Caco-2 (cell line): ENCODE data around the gene BEX5. TPM values are rescaled to one million over a fixed set of nuclear protein-coding genes. Genes with fewer than 3 reads are reported as not detected.
"Not testable (repeated sequence)": the region's sequence is repeated elsewhere in the genome, so short reads cannot be mapped to it uniquely, and the experiment has no call there.

ENCODE experiments used
- BruUV-seq: library from RNA; stranded (reverse); fragments of 400-500 nt; replicated peaks from 2 replicates; lab custom pipeline; 2021; lab: Mats Ljungman, UMichigan
- CTCF ChIA-PET: fragments of 300-600 bp; sonication (Branson Sonifier 250); formaldehyde crosslinking; loops from one replicate; lab custom pipeline; 2022; ENCODE audit warnings: antibody characterized with exemption; lab: Charles Lee
- POLR2A ChIA-PET: fragments of 300-600 bp; sonication (Branson Sonifier 250); formaldehyde crosslinking; loops from one replicate; lab custom pipeline; 2022; ENCODE audit warnings: antibody characterized with exemption; lab: Charles Lee
- DNase-seq, 2 experiments: peaks; one replicate each; pipeline versions ENCODE4 v3.0.0 to v3.0.0-alpha.2; 2020 to 2022
- H3K27me3 ChIP-seq: replicated peaks from 2 replicates; pipeline ENCODE4 v1.6.0; 2011; ENCODE audit warnings: low read length; ENCODE audit not compliant: control insufficient read depth, insufficient read depth
- H3K36me3 ChIP-seq: 2 replicates; pipeline ENCODE4 v1.5.1; 2011; ENCODE audit warnings: low read length; ENCODE audit not compliant: control insufficient read depth, insufficient read depth
- H3K4me1 ChIP-seq: fragments of 250-450 bp; sonication (Bioruptor Pico); 2 replicates; pipeline ENCODE4 v1.5.1; 2020; ENCODE audit warnings: mild to moderate bottlenecking
- H3K4me3 ChIP-seq: 2 replicates; pipeline ENCODE4 v1.5.1; 2011; ENCODE audit warnings: low read depth, mild to moderate bottlenecking, control low read depth, low read length
- H3K9me3 ChIP-seq: fragments of 250-450 bp; sonication (Bioruptor Pico); 2 replicates; pipeline ENCODE4 v1.5.1; 2020; ENCODE audit warnings: mild to moderate bottlenecking, moderate library complexity
- H3K27ac Mint-ChIP-seq: one replicate; pipeline ENCODE4 v1.8.0; 2022; ENCODE audit warnings: mixed read lengths; ENCODE audit not compliant: unreplicated experiment
- H3K27me3 Mint-ChIP-seq: one replicate; pipeline ENCODE4 v1.8.0; 2022; ENCODE audit warnings: mixed read lengths; ENCODE audit not compliant: insufficient read depth, unreplicated experiment
- H3K36me3 Mint-ChIP-seq: one replicate; pipeline ENCODE4 v1.8.0; 2022; ENCODE audit warnings: mild to moderate bottlenecking, mixed read lengths; ENCODE audit not compliant: insufficient read depth, unreplicated experiment
- H3K4me1 Mint-ChIP-seq: one replicate; pipeline ENCODE4 v1.8.0; 2022; ENCODE audit warnings: low read depth, mixed read lengths; ENCODE audit not compliant: unreplicated experiment
- H3K4me3 Mint-ChIP-seq: one replicate; pipeline ENCODE4 v1.8.0; 2022; ENCODE audit warnings: mild to moderate bottlenecking, moderate library complexity, mixed read lengths; ENCODE audit not compliant: unreplicated experiment
- H3K9me3 Mint-ChIP-seq: one replicate; pipeline ENCODE4 v1.8.0; 2022; ENCODE audit warnings: mixed read lengths; ENCODE audit not compliant: unreplicated experiment
- CTCF ChIP-seq, 2 experiments: fragments of 200-600 bp in 1 of 2; IDR thresholded peaks; 1 replicate in 1 of 2; 2 replicates in 1 of 2; pipeline versions ENCODE4 v1.5.1 to v1.8.0; 2011 to 2022; ENCODE audit warnings: antibody characterized with exemption in 1 of 2, control low read depth in 1 of 2, inconsistent platforms in 1 of 2, low read depth in 1 of 2, low read length in 1 of 2, mild to moderate bottlenecking in 1 of 2, moderate library complexity in 1 of 2; ENCODE audit not compliant: insufficient read depth in 1 of 2, severe bottlenecking in 1 of 2, unreplicated experiment in 1 of 2
- intact Hi-C: fragments of 100-400 bp; cut with micrococcal nuclease; formaldehyde crosslinking; loops from one replicate; pipeline ENCODE4 v1.10.0; 2022; ENCODE audit not compliant: unreplicated experiment
- total RNA-seq: library from RNA; stranded (reverse); gene quantifications from 2 replicates; pipeline ENCODE4 v1.2.3, GENCODE V29; 2022

The BEX5 gene
- total RNA-seq, 1 experiment from 2014 or later: not detected

- no peaks in the 10 kb centered on the region for H3K36me3 ChIP-seq
- Mint-ChIP-seq H3K4me1 (no peaks in the 10 kb centered on the region), H3K36me3 (no peaks in the 10 kb centered on the region), H3K27ac (no peak overlapping the region), H3K4me3 (no peak overlapping the region), H3K9me3 (no peaks in the 10 kb centered on the region), H3K27me3 (peaks cover 7% of the 10 kb centered on the region)
- no peak overlapping the region for H3K4me3 ChIP-seq
- no peaks in the 10 kb centered on the region for H3K27me3 ChIP-seq
- intact Hi-C loops: no loop called here
- no peaks in the 10 kb centered on the region for H3K9me3 ChIP-seq
- DNase-seq: no peak
- BruUV-seq: no TSS peak
- ChIA-PET POLR2A (no interaction called here), CTCF (no interaction called here)
- no peaks in the 10 kb centered on the region for H3K4me1 ChIP-seq
- TF ChIP-seq CTCF (IDR thresholded peaks at IDR 0.05; ENCODE audit: insufficient read depth in 1 of 2, low read depth in 1 of 2, low read length in 1 of 2, severe bottlenecking in 1 of 2, unreplicated experiment in 1 of 2): no peak
Observed at GRCh38 chrX:102138064-102138463, 17.7 kb downstream of the BEX5 start.

- Histone ChIP-seq H3K36me3 (no peaks in the 10 kb centered on the region), H3K4me1 (no peaks in the 10 kb centered on the region), H3K9me3 (no peaks in the 10 kb centered on the region), H3K27me3 (no peaks in the 10 kb centered on the region), H3K4me3 (no peak overlapping the region)
- H3K27ac Mint-ChIP-seq: no peak overlapping the region
- DNase-seq: no peak
- peaks cover 8% of the 10 kb centered on the region for H3K27me3 Mint-ChIP-seq
- H3K4me3 Mint-ChIP-seq: no peak overlapping the region
- intact Hi-C loops: no loop called here
- ChIA-PET POLR2A (no interaction called here), CTCF (no interaction called here)
- H3K4me1 Mint-ChIP-seq: no peaks in the 10 kb centered on the region
- BruUV-seq: no TSS peak
- no peaks in the 10 kb centered on the region for H3K9me3 Mint-ChIP-seq
- H3K36me3 Mint-ChIP-seq: no peaks in the 10 kb centered on the region
- TF ChIP-seq CTCF (IDR thresholded peaks at IDR 0.05; ENCODE audit: insufficient read depth in 1 of 2, low read depth in 1 of 2, low read length in 1 of 2, severe bottlenecking in 1 of 2, unreplicated experiment in 1 of 2): peak in 1 of 2 experiments; percentile 21
Observed at GRCh38 chrX:102129473-102129872, 26.3 kb downstream of the BEX5 start.

- Mint-ChIP-seq H3K4me3 (no peak overlapping the region), H3K27ac (no peak overlapping the region), H3K36me3 (no peaks in the 10 kb centered on the region), H3K9me3 (no peaks in the 10 kb centered on the region), H3K4me1 (no peaks in the 10 kb centered on the region), H3K27me3 (peaks cover 9% of the 10 kb centered on the region)
- Histone ChIP-seq H3K36me3 (no peaks in the 10 kb centered on the region), H3K4me1 (no peaks in the 10 kb centered on the region), H3K9me3 (no peaks in the 10 kb centered on the region), H3K4me3 (no peak overlapping the region), H3K27me3 (no peaks in the 10 kb centered on the region)
- no peak for DNase-seq
- intact Hi-C loops: no loop called here
- POLR2A ChIA-PET: no interaction called here
- no TSS peak for BruUV-seq
- CTCF ChIA-PET: no interaction called here
- TF ChIP-seq CTCF (IDR thresholded peaks at IDR 0.05; ENCODE audit: insufficient read depth in 1 of 2, low read depth in 1 of 2, low read length in 1 of 2, severe bottlenecking in 1 of 2, unreplicated experiment in 1 of 2): no peak
Observed at GRCh38 chrX:102126863-102127262, 28.9 kb downstream of the BEX5 start.

- H3K36me3 ChIP-seq, BruUV-seq, H3K4me3 Mint-ChIP-seq, H3K27ac Mint-ChIP-seq, POLR2A ChIA-PET, intact Hi-C loops, CTCF ChIA-PET, H3K9me3 Mint-ChIP-seq, H3K9me3 ChIP-seq, H3K27me3 Mint-ChIP-seq, DNase-seq, H3K4me1 Mint-ChIP-seq, H3K4me3 ChIP-seq, H3K27me3 ChIP-seq, H3K36me3 Mint-ChIP-seq, H3K4me1 ChIP-seq: not testable (repeated sequence)
Observed at GRCh38 chrX:102126080-102126818, 29.5 kb downstream of the BEX5 start.

- intact Hi-C loops, DNase-seq, H3K4me3 Mint-ChIP-seq, H3K4me1 Mint-ChIP-seq, POLR2A ChIA-PET, BruUV-seq, H3K36me3 ChIP-seq, H3K27me3 Mint-ChIP-seq, H3K27me3 ChIP-seq, CTCF ChIA-PET, H3K4me1 ChIP-seq, H3K9me3 Mint-ChIP-seq, H3K4me3 ChIP-seq, H3K36me3 Mint-ChIP-seq, H3K27ac Mint-ChIP-seq, H3K9me3 ChIP-seq: not testable (repeated sequence)
Observed at GRCh38 chrX:102125436-102125835, 30.3 kb downstream of the BEX5 start, which contains the start of gene TCEAL2. Gene TCEAL2 (plus strand): TSS chrX:102125679. CDS start chrX:102126831, 1,152 bp downstream.
